Heart right ventricle (tissue), 16 donors: Measurements from ENCODE around the gene SUCLG1. TPM values are rescaled to one million over a fixed set of nuclear protein-coding genes. Genes with fewer than 3 reads are reported as not detected.

Experiments
- ATAC-seq, 8 donors: fragments of 200-7000 bp; cut with Tn5 transposase; one replicate each; pipeline ENCODE4 v1.9.1; 2020; ENCODE audit warnings: mild to moderate bottlenecking in 8 of 8, moderate library complexity in 8 of 8, moderate number of reproducible peaks in 1 of 8
- DNase-seq, 2 donors: peaks; one replicate each; pipeline ENCODE4 v3.0.0-alpha.2; 2020
- H3K27ac ChIP-seq, 10 donors: fragments of 200-600 bp; sonication (generic) in 2 of 10; one replicate each; pipeline versions ENCODE4 v1.5.0 to v1.8.0; 2020 to 2022; ENCODE audit warnings: mild to moderate bottlenecking in 3 of 10
- H3K27me3 ChIP-seq, 7 donors: fragments of 200-600 bp; one replicate each; pipeline ENCODE4 v1.8.0; 2021 to 2022; ENCODE audit warnings: mild to moderate bottlenecking in 2 of 7
- H3K36me3 ChIP-seq, 9 donors: fragments of 200-600 bp; sonication (generic) in 1 of 9; one replicate each; pipeline versions ENCODE4 v1.5.0 to v1.8.0; 2020 to 2022; ENCODE audit warnings: mild to moderate bottlenecking in 2 of 9
- H3K4me1 ChIP-seq, 9 donors: fragments of 200-600 bp; sonication (generic) in 1 of 9; one replicate each; pipeline versions ENCODE4 v1.5.0 to v1.8.0; 2020 to 2022; ENCODE audit warnings: mild to moderate bottlenecking in 4 of 9
- H3K4me3 ChIP-seq, 10 donors: fragments of 200-600 bp; sonication (generic) in 2 of 10; one replicate each; pipeline versions ENCODE4 v1.5.0 to v1.8.0; 2020 to 2022; ENCODE audit warnings: mild to moderate bottlenecking in 7 of 10, moderate library complexity in 2 of 10
- H3K9me3 ChIP-seq, 11 donors: fragments of 200-600 bp in 10 of 11; sonication (generic) in 2 of 11; one replicate each; pipeline versions ENCODE4 v1.5.0 to v1.8.0; 2013 to 2022; ENCODE audit warnings: mild to moderate bottlenecking in 2 of 11, control low read depth in 1 of 11, moderate library complexity in 1 of 11
- CTCF ChIP-seq, 9 donors: fragments of 200-600 bp; sonication (generic) in 2 of 9; IDR thresholded peaks; one replicate each; pipeline versions ENCODE4 v1.5.0 to v1.8.0; 2021 to 2022; ENCODE audit warnings: antibody characterized with exemption in 9 of 9, mild to moderate bottlenecking in 5 of 9, moderate library complexity in 1 of 9
- WGBS, 2 donors: extraction: QIAGEN DNeasy Blood & Tissue Kit; methylation state at CpG; one replicate each; pipeline ENCODE4 v1.1.7; 2013; ENCODE audit warnings: inconsistent platforms in 1 of 2; 5-methylcytosine and 5-hydroxymethylcytosine counted together
- intact Hi-C, 10 donors: fragments of 100-400 bp; cut with DNase I; formaldehyde crosslinking; loops; one replicate each; pipeline versions ENCODE4 v1.11.1 to v1.14.2; 2022
- polyA plus RNA-seq, 2 donors: library from polyadenylated mRNA; stranded (reverse); fragments of 200-250 nt; gene quantifications; one replicate each; pipeline ENCODE4 v1.2.3, GENCODE V29; 2013
- total RNA-seq, 10 donors: library from RNA; stranded (reverse); fragmentation: NEBNext Ultra II Directional in 3 of 10; extraction: Animal tissue kit (Norgen Biotek cat#: 25700) in 3 of 10; gene quantifications; one replicate each; pipeline versions ENCODE4 v1.2.1 to v1.2.4, GENCODE V29; 2021 to 2023
- donor health status: Arrhythmogenic right ventricular cardiomyopathy.
- donor health status: ischemic (EF 13 %, LVEDD 7.1; RV severe dilation, severe dysfunction).
- donor health status: healthy with polysubstance abuse.
- donor health status: DM: no; HTN: yes; CAD: no.
- donor health status: DM: no; HTN: no; CAD: no.
- donor health status: ischemic (EF 25% LVEDD 6.9; RV normal size, moderate dysfunction).
- donor health status: ischemic (EF 25% LVEDD 5.7; RV mildly dilated, moderate dysfunction).
- donor health status: healthy.
- donor health status: DM: yes; HTN: yes; CAD: no.
- donor health status: Ischemic cardiomyopathy.
- donor health status: ischemic (EF 35%, LVEDD 5.7; RV mildly dilated, moderate dysfunction).
- donor health status: nonischemic (EF 11% LVEDD 7.7; RV severe dilation, severe dysfunction).
- donor health status: DM: yes; HTN: yes; CAD: no.
- donor health status: PGD.
- donor health status: ischemic (EF 29% LVEDD 5.4; RV normal size, mild dysfunction).
- donor health status: nonischemic (EF 23%, LVEDD 6.1; RV moderate dilation, normal function).

Gene SUCLG1
- total and polyA plus RNA-seq, 12 donors, result 195 to 330 (median 284) TPM

GRCh38 chr2:84425310-84425709 is 33.8 kb downstream of the SUCLG1 start:
- 85 to 88% methylated on average over 3 of the region's 3 CpGs for WGBS, 2 donors
- no peaks in the 10 kb centered on the region for H3K27me3 ChIP-seq
- ATAC-seq (no peak), DNase-seq (no peak)
- intact Hi-C loops, result no loop called here
- no peaks in the 10 kb centered on the region for H3K9me3 ChIP-seq
- H3K36me3 ChIP-seq, result peaks cover 0 to 85% (median 50%) of the 10 kb centered on the region in 9 donors
- H3K4me1 ChIP-seq, result peaks cover 0 to 27% (median 0%) of the 10 kb centered on the region in 9 donors
- no peak overlapping the region for H3K27ac ChIP-seq
- no peak for TF ChIP-seq CTCF (IDR thresholded peaks at IDR 0.05)
- no peak overlapping the region for H3K4me3 ChIP-seq

DNA sequence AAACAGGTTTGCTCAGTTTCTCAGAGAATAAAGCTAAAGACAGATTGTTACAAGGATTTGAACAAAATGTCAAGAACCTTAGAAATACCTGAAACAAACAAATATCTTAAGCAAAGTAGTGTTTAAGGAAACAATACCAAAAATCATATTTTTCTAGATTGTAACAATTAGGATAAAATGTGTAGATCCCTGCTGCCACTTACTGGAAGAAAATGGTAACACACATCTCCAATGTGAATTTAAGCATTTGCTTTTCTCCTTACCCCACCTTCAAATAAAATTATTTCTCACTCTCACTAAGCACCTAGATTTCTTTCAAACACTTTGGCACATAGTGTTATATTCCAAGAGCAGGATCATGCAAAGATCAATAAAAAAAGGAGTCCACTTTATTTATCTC is 34.9 kb downstream of the SUCLG1 start:
- peaks cover 0 to 74% (median 40%) of the 10 kb centered on the region in 9 donors for H3K36me3 ChIP-seq
- H3K27ac ChIP-seq, result no peak overlapping the region
- DNase-seq, result no peak
- H3K4me3 ChIP-seq, result no peak overlapping the region
- peak in 7 of 9 donors; percentile 26 to 47 (median 39) for TF ChIP-seq CTCF (IDR thresholded peaks at IDR 0.05)
- ATAC-seq, result no peak
- no peaks in the 10 kb centered on the region for H3K9me3 ChIP-seq
- intact Hi-C loops, result no loop called here
- H3K27me3 ChIP-seq, result no peaks in the 10 kb centered on the region
- peaks cover 0 to 18% (median 0%) of the 10 kb centered on the region in 9 donors for H3K4me1 ChIP-seq

DNA sequence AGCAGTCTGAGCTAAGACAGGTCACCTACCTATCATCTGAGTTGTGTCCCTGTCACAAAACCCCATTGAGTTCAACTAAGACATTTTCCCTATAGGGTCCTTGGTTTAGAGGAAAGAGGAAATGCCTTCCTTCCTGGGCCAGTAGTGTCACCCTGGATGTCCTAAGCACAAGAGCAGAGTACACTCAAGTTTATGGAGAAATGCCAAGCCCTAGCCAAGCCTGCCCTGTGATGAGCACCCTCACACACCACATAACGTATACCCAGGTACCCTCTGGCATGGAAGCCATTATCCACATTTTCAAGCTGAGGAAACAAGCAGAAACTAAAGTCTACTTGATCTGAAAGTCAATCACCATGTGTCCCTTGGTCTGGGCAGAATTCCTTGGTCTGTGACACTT is 37.3 kb downstream of the SUCLG1 start:
- peaks cover 0 to 50% (median 24%) of the 10 kb centered on the region in 9 donors for H3K36me3 ChIP-seq
- DNase-seq (no peak), ATAC-seq (peak in 7 of 8 donors; percentile 24 to 85 (median 66))
- H3K27ac ChIP-seq, result no peak overlapping the region
- no peak for TF ChIP-seq CTCF (IDR thresholded peaks at IDR 0.05)
- H3K27me3 ChIP-seq, result no peaks in the 10 kb centered on the region
- intact Hi-C loops, result no loop called here
- WGBS, 2 donors, result 65 to 75% methylated on average over 1 of the region's 1 CpG
- H3K4me3 ChIP-seq, result no peak overlapping the region
- H3K9me3 ChIP-seq, result no peaks in the 10 kb centered on the region
- no peaks in the 10 kb centered on the region for H3K4me1 ChIP-seq

DNA sequence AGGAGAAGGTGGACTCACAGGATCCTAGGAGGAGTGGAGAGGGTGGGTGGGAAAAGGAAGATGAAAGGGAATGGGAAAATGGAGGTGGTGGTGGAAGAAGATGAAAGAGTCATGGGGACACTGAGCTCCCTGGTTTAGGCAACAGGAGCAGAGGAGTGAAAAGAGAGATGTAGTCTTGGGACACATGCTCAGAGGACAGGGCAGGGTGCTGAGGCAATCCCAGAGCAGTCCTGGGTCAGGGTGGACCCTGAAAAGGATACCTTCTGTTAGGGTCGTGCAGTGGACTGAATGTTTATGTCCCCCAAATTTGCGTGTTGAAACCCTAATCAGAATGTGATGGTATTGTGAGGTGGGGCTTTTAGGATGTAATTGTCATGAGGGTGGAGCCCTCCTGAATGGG is 37.9 kb downstream of the SUCLG1 start:
- ATAC-seq, result peak in 3 of 8 donors; percentile 21 to 41 (median 30)
- Histone ChIP-seq H3K27me3 (no peaks in the 10 kb centered on the region), H3K4me3 (no peak overlapping the region), H3K27ac (no peak overlapping the region), H3K4me1 (no peaks in the 10 kb centered on the region), H3K9me3 (no peaks in the 10 kb centered on the region), H3K36me3 (peaks cover 0 to 44% (median 24%) of the 10 kb centered on the region in 9 donors)
- 86 to 90% methylated on average over 2 of the region's 2 CpGs for WGBS, 2 donors
- DNase-seq, result no peak
- intact Hi-C loops, result no loop called here
- no peak for TF ChIP-seq CTCF (IDR thresholded peaks at IDR 0.05)
